GM12864 (cell line): ENCODE data around the gene BHLHE40.
A peak's percentile ranks its signal among the peaks of the same experiment; 100 is the strongest.

Experiments used
- DNase-seq: peaks from one replicate; pipeline ENCODE4 v3.0.0-alpha.2; 2011; ENCODE audit warnings: low read depth
- H3K4me3 ChIP-seq: 2 replicates; pipeline ENCODE4 v1.5.1; 2011; ENCODE audit warnings: mild to moderate bottlenecking, low read depth, low read length, control low read depth
- CTCF ChIP-seq: IDR thresholded peaks from 2 replicates; pipeline ENCODE4 v1.5.1; 2011; ENCODE audit warnings: low read depth, mild to moderate bottlenecking, moderate library complexity, low read length, control low read depth, inconsistent platforms; ENCODE audit errors: missing control alignments

The BHLHE40 gene

GRCh38 chr3:4939276-4939675, 40.0 kb upstream of the BHLHE40 start:
- DNase-seq: no peak
- TF ChIP-seq CTCF: no peak
- no peak overlapping the region for H3K4me3 ChIP-seq

DNA sequence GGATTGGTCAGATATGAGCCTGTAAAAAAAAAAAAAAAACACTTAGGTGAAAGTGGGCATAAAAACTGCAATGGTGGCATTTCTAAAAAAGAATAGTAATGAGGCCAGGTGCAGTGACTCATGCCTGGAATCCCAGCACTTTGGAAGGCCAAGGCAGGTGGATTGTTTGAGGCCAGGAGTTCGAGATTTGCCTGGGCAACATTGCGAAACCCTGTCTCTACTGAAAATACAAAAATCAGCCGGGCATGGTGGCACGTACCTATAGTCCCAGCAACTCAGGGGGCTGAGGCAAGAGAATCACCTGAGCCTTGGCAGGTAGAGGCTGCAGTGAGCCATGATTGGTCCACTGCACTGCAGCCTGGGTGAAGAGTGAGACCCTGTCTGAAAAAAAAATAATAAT, 38.3 kb upstream of the BHLHE40 start:
- H3K4me3 ChIP-seq: no peak overlapping the region
- no peak for TF ChIP-seq CTCF
- no peak for DNase-seq

- no peak for DNase-seq
- H3K4me3 ChIP-seq: no peak overlapping the region
- peak; percentile 42 for TF ChIP-seq CTCF
Measured at GRCh38 chr3:4943549-4943948, 35.7 kb upstream of the BHLHE40 start.

- no peak for DNase-seq
- no peak for TF ChIP-seq CTCF
- H3K4me3 ChIP-seq: no peak overlapping the region
Measured at GRCh38 chr3:4945324-4945723, 33.9 kb upstream of the BHLHE40 start.

DNA sequence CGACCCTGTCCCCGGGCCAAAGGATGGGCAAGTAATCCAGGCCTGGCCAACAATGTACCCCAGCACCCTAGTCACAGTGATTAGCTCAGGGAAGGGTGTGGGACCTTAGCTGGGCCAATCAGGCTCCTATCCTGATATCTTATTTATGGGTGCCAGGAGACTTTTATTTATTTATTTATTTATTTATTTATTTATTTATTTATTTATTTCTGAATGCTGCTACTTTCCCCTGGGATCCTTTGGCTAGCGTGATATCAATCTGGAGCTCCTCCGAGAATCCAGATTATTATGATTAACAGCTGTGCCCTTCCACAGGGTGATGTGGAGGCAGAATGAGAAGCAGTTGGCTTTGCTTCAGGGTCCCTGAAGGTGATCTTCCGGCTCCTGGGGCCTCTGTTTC, 32.2 kb upstream of the BHLHE40 start:
- no peak for DNase-seq
- no peak overlapping the region for H3K4me3 ChIP-seq
- no peak for TF ChIP-seq CTCF

DNA sequence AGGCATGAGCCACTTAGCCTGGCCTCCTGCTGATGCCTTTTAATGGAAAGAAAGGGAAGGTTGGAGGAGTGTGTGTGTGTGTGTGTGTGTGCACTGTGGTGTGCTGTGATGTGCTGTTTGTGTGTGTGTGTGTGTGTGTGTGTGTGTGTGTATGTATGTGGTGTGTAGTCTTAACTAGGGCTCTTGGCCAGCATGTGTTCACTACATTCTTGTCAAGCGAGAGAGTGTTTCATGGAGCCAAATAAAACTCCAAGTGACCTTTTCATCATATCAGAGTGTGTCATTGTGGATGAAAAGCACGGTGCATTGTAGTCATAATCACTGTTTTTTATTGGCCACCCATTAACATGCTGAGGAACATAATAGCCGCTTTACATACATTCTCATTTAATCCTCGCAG, 30.8 kb upstream of the BHLHE40 start:
- TF ChIP-seq CTCF: no peak
- no peak overlapping the region for H3K4me3 ChIP-seq
- no peak for DNase-seq

- no peak for TF ChIP-seq CTCF
- H3K4me3 ChIP-seq: no peak overlapping the region
- no peak for DNase-seq
Measured at GRCh38 chr3:4949004-4949403, 30.2 kb upstream of the BHLHE40 start.
